GM12878 (cell line): ENCODE results near the gene CYP2U1. TPM values are rescaled to one million over a fixed set of nuclear protein-coding genes. Genes with fewer than 3 reads are reported as not detected.

Source experiments
- ATF2 ChIP-seq: IDR thresholded peaks from 2 replicates; pipeline ENCODE4 v1.6.1; 2012; ENCODE audit warnings: low read length, inconsistent platforms
- CHD2 ChIP-seq: IDR thresholded peaks from 2 replicates; pipeline ENCODE4 v1.6.1; 2011; ENCODE audit warnings: low read depth, low read length, improper control_type of control experiment, borderline replicate concordance
- DPF2 ChIP-seq: fragments of 450-650 bp; IDR thresholded peaks from 2 replicates; pipeline ENCODE4 v1.6.1; 2017; ENCODE audit warnings: mild to moderate bottlenecking
- E2F4 ChIP-seq: IDR thresholded peaks from 2 replicates; pipeline ENCODE4 v1.6.1; 2012; ENCODE audit warnings: low read depth, low read length, improper control_type of control experiment
- E2F8 ChIP-seq: fragments of 450-650 bp; IDR thresholded peaks from 2 replicates; pipeline ENCODE4 v1.6.1; 2018; ENCODE audit warnings: mild to moderate bottlenecking, low read depth, moderate library complexity; ENCODE audit not compliant: partially characterized antibody
- FOXM1 ChIP-seq: IDR thresholded peaks from 2 replicates; pipeline ENCODE4 v1.6.1; 2012; ENCODE audit warnings: low read depth, mild to moderate bottlenecking, inconsistent platforms, low read length, moderate library complexity
- GABPA ChIP-seq: IDR thresholded peaks from 2 replicates; pipeline ENCODE4 v1.6.1; 2014; ENCODE audit warnings: antibody characterized with exemption, low read depth, mild to moderate bottlenecking, inconsistent platforms
- IKZF1 ChIP-seq: fragments of 450-650 bp; conservative IDR thresholded peaks from 2 replicates; pipeline ENCODE4 v1.6.1; 2017; ENCODE audit warnings: antibody characterized with exemption, mild to moderate bottlenecking
- NBN ChIP-seq: fragments of 450-650 bp; IDR thresholded peaks from 2 replicates; pipeline ENCODE4 v1.6.1; 2016
- PAX5 ChIP-seq: IDR thresholded peaks from 2 replicates; pipeline ENCODE4 v1.6.1; 2011; ENCODE audit warnings: low read depth, low read length, borderline replicate concordance
- PAX8 ChIP-seq: fragments of 450-650 bp; IDR thresholded peaks from 2 replicates; pipeline ENCODE4 v1.6.1; 2017; ENCODE audit warnings: mild to moderate bottlenecking, moderate library complexity
- PBX3 ChIP-seq: IDR thresholded peaks from 2 replicates; pipeline ENCODE4 v1.6.1; 2011; ENCODE audit warnings: mild to moderate bottlenecking, low read depth, low read length, moderate library complexity; ENCODE audit not compliant: insufficient replicate concordance
- POU2F2 ChIP-seq: IDR thresholded peaks from 3 replicates; pipeline ENCODE4 v1.6.1; 2011; ENCODE audit warnings: low read depth, mild to moderate bottlenecking, low read length, borderline replicate concordance
- RELA ChIP-seq: fragments of 450-650 bp; IDR thresholded peaks from 2 replicates; pipeline ENCODE4 v1.8.0; 2014; ENCODE audit warnings: borderline replicate concordance; ENCODE audit not compliant: partially characterized antibody
- SIX5 ChIP-seq: IDR thresholded peaks from 2 replicates; pipeline ENCODE4 v1.6.1; 2011; ENCODE audit warnings: mild to moderate bottlenecking, low read depth, low read length, moderate library complexity; ENCODE audit not compliant: severe bottlenecking
- SMAD5 ChIP-seq: IDR thresholded peaks from 2 replicates; pipeline ENCODE4 v1.6.1; 2016; ENCODE audit warnings: antibody characterized with exemption, low read depth
- SP1 ChIP-seq: IDR thresholded peaks from one replicate; pipeline ENCODE4 v1.6.1; 2011; ENCODE audit warnings: low read depth, low read length
- SREBF1 ChIP-seq: IDR thresholded peaks from 2 replicates; pipeline ENCODE4 v1.6.1; 2012; ENCODE audit warnings: mild to moderate bottlenecking, low read length
- WRNIP1 ChIP-seq: IDR thresholded peaks from 2 replicates; pipeline ENCODE4 v1.6.1; 2011; ENCODE audit warnings: low read depth, low read length, improper control_type of control experiment, borderline replicate concordance
- ZBTB11 ChIP-seq: fragments of 450-650 bp; formaldehyde crosslinking; IDR thresholded peaks from 2 replicates; pipeline ENCODE4 v1.5.0; 2022; ENCODE audit warnings: mild to moderate bottlenecking, missing genetic modification characterization
- polyA plus RNA-seq, 11 experiments: library from polyadenylated mRNA; depleted of rRNA in 4 of 11; unstranded in 6 of 11; stranded (reverse) in 5 of 11; fragments of >200 nt; fragmentation: Nextera tagmentation in 4 of 11; fragmentation: Illumina TruSeq in 1 of 11; extraction: Ambion mirVana in 4 of 11; extraction: Trizol in 1 of 11; gene quantifications; 1 replicate in 1 of 11; 2 replicates in 10 of 11; pipeline versions ENCODE4 v1.2.1 to v1.2.3, GENCODE V29; 2011 to 2016; ENCODE audit warnings: inconsistent platforms in 2 of 11, missing spikeins in 2 of 11, low read depth in 1 of 11
- total RNA-seq, 4 experiments: library from RNA; depleted of rRNA in 3 of 4; stranded (reverse); fragments of >200 nt in 3 of 4; fragmentation: Illumina TruSeq in 1 of 4; extraction: Trizol in 1 of 4; gene quantifications; 2 replicates each; pipeline versions ENCODE4 v1.2.1 to v1.2.3, GENCODE V29; 2013 to 2021

The CYP2U1 gene
- total and polyA plus RNA-seq, 10 of the 15 experiments (the other 5 are each of a cell fraction or from before 2014, with no cell fraction given): 0.41 to 3.4 (median 2.9) TPM

GRCh38 chr4:107989537-107990386 is 58.4 kb downstream of the CYP2U1 start, which contains the start of gene HADH (continued):
- TF ChIP-seq PBX3 (no peak), SP1 (peak; percentile 71), WRNIP1 (no peak), DPF2 (peak; percentile 82), PAX8 (no peak), GABPA (no peak), E2F8 (no peak), PAX5 (no peak), POU2F2 (peak; percentile 46; the same call in 1 of the 3 replicates), CHD2 (peak; percentile 44; the same call in 1 of the 2 replicates), RELA (peak; percentile 54), ZBTB11 (CRISPR knock-in tag) (no peak), ATF2 (no peak), FOXM1 (no peak), SMAD5 (0 out of 2 replicates have a peak, but pooled peaks have one; percentile 33), E2F4 (peak; percentile 56; the same call in 1 of the 2 replicates), NBN (no peak), SIX5 (peak; percentile 8), SREBF1 (no peak), IKZF1 (peak; percentile 69)
